ENCODE results near the gene EIF4E1B. TPM values are rescaled to one million over a fixed set of nuclear protein-coding genes. Genes with fewer than 3 reads are reported as not detected.

Gene EIF4E1B
- total RNA-seq, 5 donors from 2014 or later (not counting 1 experiment from before 2014, with no cell fraction given): not detected

DNA sequence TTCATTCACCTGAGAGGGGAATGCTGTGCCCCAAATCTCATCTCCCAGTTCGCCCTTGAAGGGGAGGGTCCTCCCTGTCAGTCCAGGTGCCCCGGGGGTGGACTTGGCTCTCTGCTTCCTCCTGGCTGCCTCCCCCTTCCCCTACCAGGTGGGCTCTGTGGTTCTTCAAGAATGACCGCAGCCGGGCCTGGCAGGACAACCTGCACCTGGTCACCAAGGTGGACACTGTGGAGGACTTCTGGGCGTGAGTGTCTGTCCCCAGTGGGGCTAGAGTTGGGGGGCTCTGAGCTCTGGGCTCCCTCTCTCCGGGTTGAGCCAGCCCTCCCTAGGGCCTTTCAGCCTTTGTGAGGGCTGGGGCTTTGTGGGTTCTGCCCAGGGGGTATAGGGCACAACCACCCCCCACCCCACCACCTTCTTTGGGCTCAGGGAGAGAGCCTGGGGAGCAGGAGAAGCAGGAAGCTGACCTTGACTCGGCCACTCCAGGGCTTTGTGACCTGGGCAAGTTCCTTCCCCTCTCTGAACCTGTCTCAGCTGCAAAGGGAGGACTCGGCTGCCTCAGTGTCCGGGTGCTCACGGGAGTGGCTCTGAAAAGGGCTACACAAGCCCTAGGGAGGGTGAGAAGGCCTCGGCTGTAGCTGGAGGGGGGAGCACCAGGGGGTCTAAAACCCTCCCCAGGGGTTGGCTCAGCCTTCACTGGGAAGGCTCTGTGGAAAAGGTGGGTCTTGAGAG lies 13.2 kb downstream of the EIF4E1B start:
- Histone ChIP-seq H3K36me3 (ENCODE audit: control insufficient read depth in 2 of 2, extremely low read depth in 1 of 2, insufficient read depth in 1 of 2, low read length in 1 of 2) (no peaks in the 10 kb centered on the region), H3K4me3 (ENCODE audit: control insufficient read depth in 1 of 2, extremely low read depth in 1 of 2, low read length in 1 of 2) (no peak overlapping the region), H3K27ac (ENCODE audit: low read length) (no peak overlapping the region), H3K4me1 (ENCODE audit: control insufficient read depth in 1 of 2, extremely low read depth in 1 of 2, insufficient read depth in 2 of 2, low read length in 2 of 2) (peaks cover 7 to 25% of the 10 kb centered on the region in 2 experiments), H3K27me3 (replicated peaks in 1 of 2; ENCODE audit: control insufficient read depth in 2 of 2, extremely low read depth in 1 of 2, insufficient read depth in 2 of 2, low read length in 1 of 2) (no peaks in the 10 kb centered on the region), H3K9me3 (no peaks in the 10 kb centered on the region)
- Mint-ChIP-seq H3K4me3 (no peak overlapping the region), H3K4me1 (peaks cover 18 to 22% (median 21%) of the 10 kb centered on the region in 3 donors), H3K9me3 (no peaks in the 10 kb centered on the region), H3K27me3 (no peaks in the 10 kb centered on the region), H3K36me3 (no peaks in the 10 kb centered on the region), H3K27ac (no peak overlapping the region)
- WGBS (ENCODE audit: insufficient coverage): 92% methylated on average over 2 of the region's 11 CpGs
- DNase-seq (no peak), ATAC-seq (replicated peaks in 1 of 4) (no peak)
- POLR2A ChIA-PET: no interaction called here
- CTCF ChIA-PET: interaction anchor here in 1 of 2 donors (0.7 kb wide), 1 partner anchor 59 kb away, joined by 8 read pairs; no protein-coding TSS in a partner anchor

DNA sequence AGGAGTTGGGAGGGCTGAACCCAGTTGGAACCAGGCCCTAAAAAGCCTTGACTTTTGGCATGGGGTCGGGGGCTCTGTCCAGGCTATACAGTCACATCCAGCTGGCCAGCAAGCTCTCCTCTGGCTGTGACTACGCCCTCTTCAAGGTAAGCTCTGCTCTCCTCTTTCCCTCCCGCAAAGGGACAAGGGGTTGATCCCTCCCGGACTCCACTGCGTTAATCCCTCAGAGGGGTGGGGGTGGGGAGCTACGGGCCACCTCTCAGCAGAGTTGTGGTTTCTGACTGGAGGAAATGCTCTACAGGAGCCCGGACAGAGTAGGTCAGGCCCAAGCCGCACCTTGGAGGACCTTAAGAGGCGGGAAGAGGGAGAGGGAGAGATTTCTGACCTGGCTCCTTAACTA lies 13.8 kb downstream of the EIF4E1B start:
- H3K9me3 ChIP-seq: no peaks in the 10 kb centered on the region
- peaks cover 7 to 31% of the 10 kb centered on the region in 2 experiments for H3K4me1 ChIP-seq (ENCODE audit: control insufficient read depth in 1 of 2, extremely low read depth in 1 of 2, insufficient read depth in 2 of 2, low read length in 2 of 2)
- Mint-ChIP-seq H3K9me3 (no peaks in the 10 kb centered on the region), H3K4me3 (no peak overlapping the region), H3K36me3 (no peaks in the 10 kb centered on the region), H3K27me3 (no peaks in the 10 kb centered on the region), H3K4me1 (peaks cover 25 to 29% (median 28%) of the 10 kb centered on the region in 3 donors), H3K27ac (no peak overlapping the region)
- H3K27ac ChIP-seq (ENCODE audit: low read length): no peak overlapping the region
- ChIA-PET CTCF (interaction anchor here in 1 of 2 donors (0.7 kb wide), 1 partner anchor 59 kb away, joined by 8 read pairs; no protein-coding TSS in a partner anchor), POLR2A (no interaction called here)
- H3K4me3 ChIP-seq (ENCODE audit: control insufficient read depth in 1 of 2, extremely low read depth in 1 of 2, low read length in 1 of 2): no peak overlapping the region
- H3K27me3 ChIP-seq (replicated peaks in 1 of 2; ENCODE audit: control insufficient read depth in 2 of 2, extremely low read depth in 1 of 2, insufficient read depth in 2 of 2, low read length in 1 of 2): no peaks in the 10 kb centered on the region
- no peak for DNase-seq
- no peak for ATAC-seq (replicated peaks in 1 of 4)
- H3K36me3 ChIP-seq (ENCODE audit: control insufficient read depth in 2 of 2, extremely low read depth in 1 of 2, insufficient read depth in 1 of 2, low read length in 1 of 2): no peaks in the 10 kb centered on the region
- 79% methylated on average over 7 of the region's 9 CpGs for WGBS (ENCODE audit: insufficient coverage)

DNA sequence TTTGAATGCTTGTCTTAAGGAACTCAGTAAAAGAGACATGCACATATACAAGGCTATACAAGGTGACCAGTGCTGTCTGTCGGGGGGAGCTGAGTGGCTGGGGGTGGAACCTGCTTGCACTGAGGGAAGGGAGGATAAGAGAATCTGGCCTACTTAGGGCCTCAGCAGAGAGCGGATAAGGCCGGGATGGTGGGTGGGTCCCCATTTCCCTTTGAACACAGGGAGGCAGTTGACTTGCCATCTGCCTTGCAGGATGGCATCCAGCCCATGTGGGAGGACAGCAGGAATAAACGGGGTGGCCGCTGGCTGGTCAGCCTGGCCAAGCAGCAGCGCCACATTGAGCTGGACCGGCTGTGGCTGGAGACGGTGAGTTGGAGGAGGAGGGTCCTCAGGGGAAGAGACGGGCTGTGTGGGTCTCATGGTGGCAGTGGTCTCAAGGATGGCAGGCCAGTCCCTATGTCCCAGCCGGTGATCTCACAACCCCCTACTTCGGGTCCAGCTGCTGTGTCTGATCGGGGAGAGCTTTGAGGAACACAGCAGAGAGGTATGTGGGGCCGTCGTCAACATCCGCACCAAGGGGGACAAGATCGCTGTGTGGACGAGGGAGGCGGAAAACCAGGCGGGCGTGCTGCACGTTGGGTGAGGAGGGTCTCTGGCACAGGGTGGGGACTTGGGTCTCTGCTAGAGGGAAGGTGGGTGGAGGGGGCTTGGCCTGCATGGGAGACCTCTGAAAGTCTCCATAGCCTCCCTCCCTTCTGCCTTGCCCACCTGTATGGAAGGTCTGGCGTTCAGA lies 14.6 kb downstream of the EIF4E1B start:
- no peak for ATAC-seq (replicated peaks in 1 of 4)
- peak overlapping the region in 1 of 2 donors; percentile 73 for H3K27ac Mint-ChIP-seq
- no peaks in the 10 kb centered on the region for H3K9me3 Mint-ChIP-seq
- no peak for DNase-seq
- ChIA-PET CTCF (no interaction called here), POLR2A (no interaction called here)
- Histone ChIP-seq H3K4me1 (ENCODE audit: control insufficient read depth in 1 of 2, extremely low read depth in 1 of 2, insufficient read depth in 2 of 2, low read length in 2 of 2) (peaks cover 7 to 38% of the 10 kb centered on the region in 2 experiments), H3K36me3 (ENCODE audit: control insufficient read depth in 2 of 2, extremely low read depth in 1 of 2, insufficient read depth in 1 of 2, low read length in 1 of 2) (no peaks in the 10 kb centered on the region), H3K9me3 (no peaks in the 10 kb centered on the region), H3K4me3 (ENCODE audit: control insufficient read depth in 1 of 2, extremely low read depth in 1 of 2, low read length in 1 of 2) (no peak overlapping the region), H3K27ac (ENCODE audit: low read length) (no peak overlapping the region), H3K27me3 (replicated peaks in 1 of 2; ENCODE audit: control insufficient read depth in 2 of 2, extremely low read depth in 1 of 2, insufficient read depth in 2 of 2, low read length in 1 of 2) (no peaks in the 10 kb centered on the region)
- H3K27me3 Mint-ChIP-seq: no peaks in the 10 kb centered on the region
- 93% methylated on average over 14 of the region's 22 CpGs for WGBS (ENCODE audit: insufficient coverage)
- no peaks in the 10 kb centered on the region for H3K36me3 Mint-ChIP-seq
- H3K4me1 Mint-ChIP-seq: peaks cover 31 to 36% (median 33%) of the 10 kb centered on the region in 3 donors
- peak overlapping the region in 2 of 3 donors; percentile 57 to 79 for H3K4me3 Mint-ChIP-seq

DNA sequence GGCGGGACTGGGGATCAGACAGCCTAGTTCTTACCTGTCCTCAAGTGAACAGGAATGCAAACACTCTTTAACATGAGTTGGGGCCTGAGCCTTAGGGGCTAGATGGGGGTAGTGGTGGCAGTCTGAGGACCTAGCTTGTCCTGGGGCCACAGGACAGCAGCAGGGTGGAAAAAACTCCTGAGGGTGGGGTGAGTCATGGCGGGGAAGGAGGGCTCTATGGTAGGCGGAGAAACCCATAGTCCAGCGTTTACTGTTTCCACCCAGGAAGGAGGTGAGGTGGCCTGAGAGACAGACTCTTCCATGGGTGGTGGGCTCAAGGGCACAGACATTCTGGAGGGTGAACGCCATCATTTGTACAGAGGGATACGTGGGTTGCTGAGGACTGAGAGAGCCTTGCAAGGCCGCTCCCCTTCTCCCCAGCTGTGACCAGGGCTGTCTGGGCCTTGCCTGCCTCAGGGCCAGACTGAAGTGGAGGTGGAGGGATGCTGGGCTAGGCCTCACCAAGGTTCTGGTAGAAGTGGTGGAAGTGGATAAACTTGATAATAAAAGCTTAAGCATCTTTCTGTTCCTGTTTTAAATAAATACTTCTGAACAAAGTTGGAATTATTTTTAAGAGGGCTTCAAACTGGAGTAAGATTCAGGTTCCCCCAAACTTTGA lies 15.7 kb downstream of the EIF4E1B start:
- ChIA-PET CTCF (interaction anchor here (0.6 to 1.3 kb wide), 5 partner anchors 11 to 198 kb away, joined by 3 to 15 read pairs (median 3); no protein-coding TSS in a partner anchor), POLR2A (no interaction called here)
- peak overlapping the region; percentile 45 for H3K27ac ChIP-seq (ENCODE audit: low read length)
- 100% methylated on average over 1 of the region's 7 CpGs for WGBS (ENCODE audit: insufficient coverage)
- no peaks in the 10 kb centered on the region for H3K9me3 Mint-ChIP-seq
- H3K36me3 ChIP-seq (ENCODE audit: control insufficient read depth in 2 of 2, extremely low read depth in 1 of 2, insufficient read depth in 1 of 2, low read length in 1 of 2): no peaks in the 10 kb centered on the region
- H3K4me3 ChIP-seq (ENCODE audit: control insufficient read depth in 1 of 2, extremely low read depth in 1 of 2, low read length in 1 of 2): peak overlapping the region; percentile 47 to 63
- peaks cover 7 to 49% of the 10 kb centered on the region in 2 experiments for H3K4me1 ChIP-seq (ENCODE audit: control insufficient read depth in 1 of 2, extremely low read depth in 1 of 2, insufficient read depth in 2 of 2, low read length in 2 of 2)
- H3K4me3 Mint-ChIP-seq: peak overlapping the region; percentile 79 to 90 (median 83)
- H3K27me3 Mint-ChIP-seq: no peaks in the 10 kb centered on the region
- H3K9me3 ChIP-seq: no peaks in the 10 kb centered on the region
- DNase-seq (no peak), ATAC-seq (replicated peaks in 1 of 4) (no peak)
- peak overlapping the region; percentile 90 to 95 for H3K27ac Mint-ChIP-seq
- no peaks in the 10 kb centered on the region for H3K27me3 ChIP-seq (replicated peaks in 1 of 2; ENCODE audit: control insufficient read depth in 2 of 2, extremely low read depth in 1 of 2, insufficient read depth in 2 of 2, low read length in 1 of 2)
- H3K4me1 Mint-ChIP-seq: peaks cover 42 to 47% (median 44%) of the 10 kb centered on the region in 3 donors
- no peaks in the 10 kb centered on the region for H3K36me3 Mint-ChIP-seq

DNA sequence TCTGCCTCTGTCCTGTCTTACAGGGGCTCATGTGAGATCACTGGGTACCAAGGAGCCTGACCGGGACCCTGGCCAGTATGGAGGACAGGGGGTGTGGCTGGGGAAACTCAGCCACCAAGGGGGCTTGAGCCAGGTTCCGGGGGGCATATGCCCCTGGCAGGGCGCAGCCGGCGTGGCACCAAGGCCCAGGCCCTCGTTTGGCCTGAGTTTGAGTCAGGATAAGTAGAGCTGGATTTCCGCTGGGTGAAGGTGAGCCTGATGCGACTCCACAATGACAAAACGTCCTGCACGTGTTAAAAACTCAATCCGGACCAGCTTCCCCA lies 16.2 kb downstream of the EIF4E1B start:
- H3K4me1 ChIP-seq (ENCODE audit: control insufficient read depth in 1 of 2, extremely low read depth in 1 of 2, insufficient read depth in 2 of 2, low read length in 2 of 2): peaks cover 7 to 54% of the 10 kb centered on the region in 2 experiments
- no peaks in the 10 kb centered on the region for H3K9me3 Mint-ChIP-seq
- ChIA-PET CTCF (interaction anchor here (0.6 to 1.3 kb wide), 5 partner anchors 10 to 199 kb away, joined by 3 to 15 read pairs (median 3); no protein-coding TSS in a partner anchor), POLR2A (no interaction called here)
- ATAC-seq (replicated peaks in 1 of 4): no peak
- H3K27me3 Mint-ChIP-seq: no peaks in the 10 kb centered on the region
- peak overlapping the region; percentile 90 to 95 for H3K27ac Mint-ChIP-seq
- 23% methylated on average over 11 of the region's 11 CpGs for WGBS (ENCODE audit: insufficient coverage)
- H3K27ac ChIP-seq (ENCODE audit: low read length): peak overlapping the region; percentile 45
- no peaks in the 10 kb centered on the region for H3K9me3 ChIP-seq
- peaks cover 46 to 51% (median 49%) of the 10 kb centered on the region in 3 donors for H3K4me1 Mint-ChIP-seq
- peak overlapping the region; percentile 79 to 90 (median 83) for H3K4me3 Mint-ChIP-seq
- H3K27me3 ChIP-seq (replicated peaks in 1 of 2; ENCODE audit: control insufficient read depth in 2 of 2, extremely low read depth in 1 of 2, insufficient read depth in 2 of 2, low read length in 1 of 2): no peaks in the 10 kb centered on the region
- no peaks in the 10 kb centered on the region for H3K36me3 Mint-ChIP-seq
- no peak for DNase-seq
- H3K4me3 ChIP-seq (ENCODE audit: control insufficient read depth in 1 of 2, extremely low read depth in 1 of 2, low read length in 1 of 2): peak overlapping the region; percentile 47 to 63
- no peaks in the 10 kb centered on the region for H3K36me3 ChIP-seq (ENCODE audit: control insufficient read depth in 2 of 2, extremely low read depth in 1 of 2, insufficient read depth in 1 of 2, low read length in 1 of 2)

Data from T-cell (primary cell).